H7 (cell line): ENCODE data around the gene HDDC3. TPM values are rescaled to one million over a fixed set of nuclear protein-coding genes. Genes with fewer than 3 reads are reported as not detected.

Source experiments
- DNase-seq: peaks from one replicate; pipeline ENCODE4 v3.0.0; 2012
- H3K27me3 ChIP-seq: 2 replicates; pipeline ENCODE4 v1.6.0; 2011; ENCODE audit warnings: mild to moderate bottlenecking, low read length; ENCODE audit not compliant: control insufficient read depth, insufficient read depth
- H3K36me3 ChIP-seq: replicated peaks from 2 replicates; pipeline ENCODE4 v1.5.1; 2011; ENCODE audit warnings: low read length; ENCODE audit not compliant: control insufficient read depth, insufficient read depth
- H3K4me3 ChIP-seq: 2 replicates; pipeline ENCODE4 v1.5.1; 2011; ENCODE audit warnings: low read depth, mild to moderate bottlenecking, control low read depth, low read length, moderate library complexity; ENCODE audit not compliant: insufficient read depth
- total RNA-seq: library from RNA; depleted of rRNA; stranded (reverse); fragments of >200 nt; shearing (Covaris generic); gene quantifications from 2 replicates; pipeline ENCODE4 v1.2.3, GENCODE V29; 2014

The HDDC3 gene
- total RNA-seq, 1 experiment from 2014 or later: 19.4 TPM

GRCh38 chr15:90889736-90890456 lies 42.5 kb downstream of the HDDC3 start:
- Histone ChIP-seq H3K36me3 (no peaks in the 10 kb centered on the region; the same call in 1 of the 2 replicates), H3K4me3 (no peak overlapping the region), H3K27me3 (no peaks in the 10 kb centered on the region)
- DNase-seq: no peak

- no peaks in the 10 kb centered on the region for H3K27me3 ChIP-seq
- H3K36me3 ChIP-seq: no peaks in the 10 kb centered on the region; the same call in 1 of the 2 replicates
- no peak overlapping the region for H3K4me3 ChIP-seq
- no peak for DNase-seq
Measured at GRCh38 chr15:90889313-90889730, 43.0 kb downstream of the HDDC3 start.

GRCh38 chr15:90887037-90887481 lies 45.3 kb downstream of the HDDC3 start:
- H3K36me3 ChIP-seq: no peaks in the 10 kb centered on the region; the same call in 1 of the 2 replicates
- no peak for DNase-seq
- no peaks in the 10 kb centered on the region for H3K27me3 ChIP-seq
- H3K4me3 ChIP-seq: no peak overlapping the region

- Histone ChIP-seq H3K27me3 (no peaks in the 10 kb centered on the region), H3K36me3 (no peaks in the 10 kb centered on the region; the same call in 1 of the 2 replicates), H3K4me3 (no peak overlapping the region)
- no peak for DNase-seq
Measured at GRCh38 chr15:90886291-90886614, 46.1 kb downstream of the HDDC3 start.

GRCh38 chr15:90885432-90886290 lies 46.7 kb downstream of the HDDC3 start:
- peaks cover 2% of the 10 kb centered on the region; the same call in 1 of the 2 replicates for H3K36me3 ChIP-seq
- H3K27me3 ChIP-seq: no peaks in the 10 kb centered on the region
- no peak overlapping the region for H3K4me3 ChIP-seq
- peak; percentile 94 for DNase-seq

GRCh38 chr15:90884719-90885431 lies 47.5 kb downstream of the HDDC3 start:
- peak overlapping the region; percentile 30; the same call in 1 of the 2 replicates for H3K4me3 ChIP-seq
- H3K36me3 ChIP-seq: peaks cover 3% of the 10 kb centered on the region; the same call in 1 of the 2 replicates
- DNase-seq: no peak
- H3K27me3 ChIP-seq: no peaks in the 10 kb centered on the region

GRCh38 chr15:90883976-90884718 lies 48.2 kb downstream of the HDDC3 start, which contains the start of gene FES:
Gene FES (plus strand): TSS chr15:90884504. CDS start chr15:90885046, 542 bp downstream.
- DNase-seq: peak; percentile 92
- H3K27me3 ChIP-seq: no peaks in the 10 kb centered on the region
- H3K4me3 ChIP-seq: peak within 1 kb of the TSS; percentile 30
- H3K36me3 ChIP-seq: peaks cover 3% of the 10 kb centered on the region; the same call in 1 of the 2 replicates

GRCh38 chr15:90883526-90883975 lies 48.8 kb downstream of the HDDC3 start:
- H3K27me3 ChIP-seq: no peaks in the 10 kb centered on the region
- H3K36me3 ChIP-seq: peaks cover 5% of the 10 kb centered on the region
- no peak overlapping the region for H3K4me3 ChIP-seq
- peak; percentile 63 for DNase-seq

- DNase-seq: no peak
- Histone ChIP-seq H3K4me3 (no peak overlapping the region), H3K36me3 (peaks cover 6% of the 10 kb centered on the region), H3K27me3 (no peaks in the 10 kb centered on the region)
Measured at GRCh38 chr15:90882781-90883525, 49.4 kb downstream of the HDDC3 start.

GRCh38 chr15:90881978-90882721 lies 50.2 kb downstream of the HDDC3 start:
- Histone ChIP-seq H3K4me3 (no peak overlapping the region), H3K27me3 (no peaks in the 10 kb centered on the region), H3K36me3 (peaks cover 10% of the 10 kb centered on the region)
- no peak for DNase-seq

- peak; percentile 68 for DNase-seq
- Histone ChIP-seq H3K27me3 (no peaks in the 10 kb centered on the region), H3K4me3 (no peak overlapping the region), H3K36me3 (peaks cover 16% of the 10 kb centered on the region)
Measured at GRCh38 chr15:90881181-90881977, 51.0 kb downstream of the HDDC3 start.
